Stimulated activated CD8-positive, alpha-beta memory T cell treated with anti-CD3 and anti-CD28 coated beads, Interleukin-15, amount 100 ng/mL, for 48 hours (primary cell): Measurements from ENCODE around the gene ZFYVE19.
A peak's percentile ranks its signal among the peaks of the same experiment; 100 is the strongest.

ENCODE experiments used
- DNase-seq, 2 donors: peaks; one replicate each; pipeline ENCODE4 v3.0.0-alpha.2; 2020; ENCODE audit warnings: low read depth in 2 of 2

ZFYVE19 gene

DNA sequence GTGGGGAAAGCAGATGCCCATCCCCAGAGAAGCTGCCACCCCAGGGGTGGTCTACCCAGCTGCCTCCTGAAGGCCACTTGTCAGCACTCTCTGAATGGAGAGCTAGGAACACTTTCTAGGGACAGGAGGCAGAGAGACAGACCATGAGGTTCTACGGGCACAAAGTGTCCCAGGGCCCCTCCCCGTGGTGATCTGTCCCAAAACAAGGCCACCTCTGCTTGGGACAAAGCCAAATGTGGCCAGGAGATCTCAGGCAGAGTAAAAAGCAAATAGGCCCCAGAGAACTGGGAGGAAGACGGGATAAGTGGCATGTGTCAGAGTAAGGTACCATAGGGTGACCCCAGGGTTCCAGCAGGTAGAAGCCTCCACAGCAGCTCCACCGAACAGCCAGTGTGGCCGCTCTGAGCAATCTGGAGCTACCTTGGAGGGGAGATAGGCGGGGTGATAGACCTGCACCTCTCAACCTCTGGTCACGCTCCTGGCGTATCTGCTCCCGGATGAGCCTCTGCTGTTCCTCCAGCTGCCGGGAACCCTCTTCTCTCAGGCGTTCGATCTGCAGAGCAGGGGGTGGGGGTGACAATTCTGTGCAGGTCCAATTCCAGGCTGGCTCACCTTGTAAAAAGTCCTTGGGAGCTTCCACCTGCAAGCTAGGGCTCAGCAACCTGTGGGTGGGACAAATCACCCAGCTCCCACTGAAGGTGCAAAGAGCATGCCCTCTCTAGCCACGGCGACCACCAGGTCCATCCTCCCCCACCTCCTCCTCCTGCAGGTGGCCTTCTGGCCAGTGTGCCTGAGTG lies 31.0 kb upstream of the ZFYVE19 start:
- DNase-seq: no peak

DNA sequence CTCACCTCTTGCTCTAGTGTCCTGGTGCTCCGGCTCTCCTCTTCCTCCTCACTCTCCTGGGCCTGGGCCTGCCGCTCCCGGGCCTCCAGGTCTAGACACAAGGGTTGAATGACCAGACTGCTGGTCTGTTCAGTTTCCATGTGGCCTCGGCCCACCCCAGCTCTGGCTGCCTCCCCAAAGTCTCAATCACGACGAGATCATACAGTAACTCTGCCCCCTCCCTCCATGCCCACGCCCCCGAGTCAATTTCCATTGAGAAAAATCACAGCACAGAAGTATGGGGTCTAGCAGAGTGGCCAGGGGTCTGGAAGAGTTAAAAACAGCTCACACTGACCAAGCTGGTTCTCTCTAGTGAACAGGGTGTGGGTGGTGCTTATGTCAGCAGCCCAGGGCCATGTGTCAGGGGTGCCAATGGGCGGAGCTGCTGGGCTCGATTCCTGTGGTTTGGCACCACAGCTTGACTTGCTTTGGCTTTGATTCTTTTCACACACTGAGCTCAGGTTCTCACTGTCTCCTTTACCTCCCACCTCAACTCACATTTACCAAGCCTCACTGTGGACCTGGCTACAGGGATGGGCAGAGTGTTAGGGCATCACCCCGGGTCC lies 30.2 kb upstream of the ZFYVE19 start:
- DNase-seq: peak in 1 of 2 donors; percentile 48

DNA sequence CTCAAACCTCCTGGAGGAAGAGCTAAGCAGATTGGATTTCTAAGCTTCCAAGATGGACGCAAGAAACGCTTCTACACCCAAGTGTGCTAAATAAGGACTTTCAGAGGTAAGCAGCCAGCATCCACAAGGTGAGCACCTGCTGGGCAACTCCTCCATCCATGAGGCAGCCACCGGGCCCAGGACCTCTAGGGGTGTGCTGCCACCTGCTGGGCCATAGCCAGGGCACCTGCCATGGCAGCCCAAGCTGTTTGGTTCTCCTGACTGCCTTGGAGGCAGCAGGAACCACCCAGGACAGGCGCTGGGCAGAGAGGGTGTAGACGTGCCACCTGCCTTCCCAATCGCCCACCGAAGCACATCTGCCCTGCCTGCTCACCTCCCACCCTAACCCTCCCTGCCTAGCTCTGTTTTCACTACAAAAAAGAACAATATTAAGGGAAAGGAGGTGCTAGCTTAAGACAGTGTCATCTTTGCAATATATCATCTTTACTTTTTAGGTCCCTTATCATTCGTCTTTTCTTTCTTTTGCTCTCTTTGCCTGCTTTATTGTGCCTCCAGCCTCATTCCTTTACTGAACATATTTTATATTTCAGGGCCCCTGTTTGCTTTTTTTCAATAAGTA lies 24.2 kb upstream of the ZFYVE19 start:
- peak; percentile 60 to 61 for DNase-seq

DNA sequence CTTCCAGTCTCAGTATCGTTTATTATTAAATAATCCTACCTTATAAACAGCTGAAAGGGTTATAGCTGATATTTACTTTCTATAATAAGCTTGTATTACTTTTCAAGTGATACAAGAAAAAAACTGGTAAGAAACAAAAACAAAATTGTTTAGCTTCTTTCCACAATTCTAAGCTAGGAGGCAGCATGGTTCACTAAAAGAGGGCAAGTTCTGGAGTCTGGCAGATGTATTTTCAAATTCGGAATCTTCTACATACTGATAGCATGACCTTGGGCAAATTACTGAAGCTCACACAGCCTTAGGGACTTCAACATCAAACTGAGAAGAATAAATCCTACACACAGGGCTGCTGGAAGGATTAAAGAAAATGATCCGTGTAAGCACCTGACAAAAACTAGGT lies 21.7 kb upstream of the ZFYVE19 start:
- DNase-seq: no peak

DNA sequence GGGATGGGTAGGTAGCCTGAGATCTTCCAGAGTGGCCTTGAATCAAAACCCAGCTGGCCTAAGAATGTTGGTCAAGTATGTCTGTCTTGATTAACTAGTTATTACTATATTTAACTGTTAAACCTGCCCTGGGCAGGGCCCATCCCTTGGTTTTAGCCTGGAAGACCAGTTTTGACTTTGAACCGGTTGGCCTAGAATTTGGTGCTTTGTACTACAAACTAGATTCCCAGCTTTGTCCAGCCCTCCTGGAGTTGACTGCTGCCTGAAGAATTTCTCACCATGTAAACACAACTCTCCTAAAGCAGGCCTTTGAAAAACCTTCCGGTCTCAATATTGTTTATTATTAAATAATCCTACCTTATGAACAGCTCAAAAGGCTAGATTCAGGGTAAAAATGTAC lies 21.1 kb upstream of the ZFYVE19 start:
- DNase-seq: no peak

DNA sequence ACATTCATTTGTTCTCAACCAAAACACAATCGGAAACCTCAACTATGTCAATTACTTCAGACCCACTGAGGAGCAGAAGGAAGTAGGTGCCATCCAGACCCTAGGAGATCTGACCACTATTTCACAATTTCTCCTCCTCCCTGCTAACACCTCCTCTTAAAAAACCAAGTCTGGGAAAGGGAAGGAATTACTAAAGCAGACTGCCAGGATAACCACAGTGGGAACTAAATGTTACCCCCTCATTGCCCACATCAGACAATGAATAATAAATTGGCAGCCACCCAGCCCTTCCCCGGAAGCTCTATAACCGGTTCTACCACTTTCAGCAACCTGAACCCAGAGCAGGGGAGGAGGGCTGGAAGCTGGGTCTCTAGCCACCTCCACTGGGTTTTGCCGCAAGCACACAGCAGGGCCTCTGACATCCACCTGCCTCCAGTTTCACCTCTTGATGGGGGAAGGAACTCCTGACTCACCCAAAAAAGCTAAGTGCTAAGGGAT lies 19.5 kb upstream of the ZFYVE19 start:
- peak; percentile 53 to 65 for DNase-seq

DNA sequence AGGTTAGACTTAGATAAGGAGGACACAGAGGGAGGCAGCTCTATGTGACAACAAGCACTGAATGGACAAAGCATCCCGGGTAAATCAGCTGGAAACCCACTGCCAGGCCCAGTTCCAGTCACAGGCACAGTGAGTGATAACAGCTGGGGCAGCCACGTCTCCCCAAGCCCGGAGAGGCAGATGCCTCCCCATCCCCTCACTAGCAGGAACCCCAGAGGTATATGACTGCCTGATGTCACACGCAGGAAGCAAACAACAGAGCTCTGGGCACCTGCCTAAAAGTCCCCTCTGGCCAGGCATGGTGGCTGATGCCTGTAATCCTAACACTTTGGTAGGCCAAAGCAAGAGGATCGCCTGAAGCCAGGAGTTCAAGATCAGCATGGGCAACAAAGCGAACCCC lies 18.9 kb upstream of the ZFYVE19 start:
- DNase-seq: no peak

DNA sequence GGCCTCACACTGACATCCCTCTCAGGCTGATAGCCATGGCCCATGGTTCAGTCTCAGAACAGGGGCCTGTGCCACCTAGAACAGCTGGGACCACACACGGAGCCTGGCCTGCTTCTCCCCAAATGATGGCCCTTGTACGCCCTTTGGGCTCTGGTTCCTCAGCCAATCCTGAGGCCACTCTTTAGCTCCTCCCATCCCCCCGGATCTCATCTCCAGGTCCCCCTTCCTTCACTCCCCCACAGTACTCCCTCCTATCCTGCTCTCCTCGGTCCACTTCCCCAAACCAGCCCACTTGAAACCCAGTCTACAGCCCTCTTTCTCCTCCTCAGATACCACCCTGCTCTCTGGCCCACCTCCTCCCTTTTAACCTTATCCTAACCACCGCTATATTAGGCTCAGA lies 17.8 kb upstream of the ZFYVE19 start:
- DNase-seq: no peak

DNA sequence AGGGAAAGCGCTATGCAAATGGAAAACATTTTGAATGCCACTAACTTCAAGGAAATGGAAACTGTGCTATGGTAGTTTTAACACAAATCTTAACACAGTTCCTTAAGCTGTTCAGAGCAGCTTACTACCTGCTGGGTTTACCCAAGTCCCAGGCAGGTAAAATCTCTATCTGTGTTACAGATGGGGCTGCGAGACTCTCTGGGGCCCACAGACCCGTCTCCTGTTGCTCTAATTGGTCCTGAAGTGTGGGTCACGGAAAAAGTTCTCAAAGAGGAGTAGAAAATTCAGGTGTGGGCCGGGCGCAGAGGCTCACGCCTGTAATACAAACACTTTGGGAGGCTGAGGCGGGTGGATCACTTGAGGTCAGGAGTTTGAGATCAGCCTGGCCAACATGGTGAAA lies 16.9 kb upstream of the ZFYVE19 start:
- no peak for DNase-seq

DNA sequence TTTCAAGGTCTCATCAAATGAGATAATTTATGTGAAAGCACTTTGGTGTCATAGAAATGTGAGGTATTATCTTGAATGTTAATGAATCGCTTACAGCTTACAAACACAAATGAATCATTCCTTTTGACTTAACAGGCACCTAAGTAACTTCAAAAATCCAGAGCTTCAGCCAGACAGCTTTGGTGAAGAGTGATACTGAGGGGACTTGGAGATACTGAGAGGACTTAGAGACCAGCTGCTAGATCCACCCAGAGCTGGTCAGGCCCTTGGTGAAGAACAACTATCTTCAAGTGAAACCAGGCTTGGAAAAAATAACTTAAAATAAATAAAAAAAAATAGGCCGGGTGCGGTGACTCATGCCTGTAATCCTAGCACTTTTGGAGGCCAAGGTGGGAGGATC lies 16.2 kb upstream of the ZFYVE19 start:
- DNase-seq: no peak

DNA sequence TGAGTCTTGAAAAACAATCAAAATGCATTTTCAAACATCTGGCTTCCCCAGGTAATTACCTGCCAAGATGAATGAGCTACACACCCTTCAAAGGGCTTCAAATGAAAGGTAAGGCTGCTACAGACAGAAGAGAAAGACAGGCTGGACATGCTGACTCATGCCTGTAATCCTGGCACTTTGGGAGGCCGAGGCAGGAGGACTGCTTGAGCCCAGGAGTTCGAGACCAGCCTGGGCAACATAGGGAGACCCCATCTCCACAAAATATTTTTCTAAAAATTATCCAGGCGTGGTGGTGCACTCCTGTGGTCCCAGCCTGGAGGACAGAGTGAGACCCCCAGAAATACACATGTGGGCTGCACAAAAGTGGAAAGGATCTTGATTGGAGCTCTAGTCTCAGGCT lies 14.5 kb upstream of the ZFYVE19 start:
- DNase-seq: no peak

DNA sequence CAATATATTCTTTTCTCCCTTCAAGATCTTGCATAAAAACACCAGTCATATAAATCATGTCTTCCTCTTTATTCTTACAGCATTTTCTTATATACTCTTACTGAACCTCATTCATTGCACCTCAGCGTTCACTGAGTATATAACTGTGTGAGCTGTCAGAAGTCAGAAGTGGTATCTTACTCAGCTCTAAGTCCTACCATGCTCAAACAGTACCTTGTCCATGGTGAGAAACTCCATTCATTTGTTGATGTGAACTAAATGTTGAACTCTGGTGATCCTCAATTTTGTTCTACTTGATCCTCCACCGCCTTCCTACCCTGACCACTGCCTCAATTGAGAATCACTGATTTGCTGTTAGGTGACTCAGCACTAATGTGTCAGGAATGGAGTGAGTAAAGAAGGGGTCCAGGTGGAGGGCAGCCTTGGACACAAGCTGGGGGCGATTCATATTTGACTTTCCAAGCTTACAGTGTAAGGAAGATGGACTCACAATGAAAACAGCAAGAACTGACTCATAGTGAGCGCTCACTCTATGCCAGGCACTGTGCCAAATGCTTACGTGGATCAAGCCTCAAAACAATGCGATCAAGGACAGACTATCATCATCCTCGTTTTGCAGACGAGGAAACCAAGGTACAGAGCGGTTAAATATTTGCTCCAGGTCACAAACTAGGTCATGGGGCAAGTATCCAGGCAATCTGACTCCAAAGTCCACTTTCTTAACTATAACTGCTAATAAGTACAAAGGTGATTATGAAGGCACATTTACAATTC lies 13.5 kb upstream of the ZFYVE19 start:
- no peak for DNase-seq

DNA sequence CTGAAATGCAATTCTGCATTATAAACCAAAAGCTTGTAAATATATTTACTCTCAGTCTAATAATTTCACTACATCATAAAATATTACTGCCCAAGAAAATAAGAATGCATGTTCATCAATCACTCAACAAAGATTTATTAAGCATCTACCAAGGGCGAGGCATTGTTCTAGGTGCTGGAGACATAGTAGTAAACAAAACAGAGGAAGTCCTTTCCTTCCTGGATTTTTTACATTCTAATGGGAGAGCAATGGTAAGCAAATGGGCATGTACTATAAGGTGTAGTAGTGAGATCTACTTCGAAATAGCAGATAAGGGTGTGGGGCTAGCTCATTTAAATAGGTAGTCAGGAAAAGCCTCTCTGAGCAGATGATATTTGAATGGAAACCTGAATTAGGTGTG lies 10.8 kb upstream of the ZFYVE19 start:
- DNase-seq: no peak

DNA sequence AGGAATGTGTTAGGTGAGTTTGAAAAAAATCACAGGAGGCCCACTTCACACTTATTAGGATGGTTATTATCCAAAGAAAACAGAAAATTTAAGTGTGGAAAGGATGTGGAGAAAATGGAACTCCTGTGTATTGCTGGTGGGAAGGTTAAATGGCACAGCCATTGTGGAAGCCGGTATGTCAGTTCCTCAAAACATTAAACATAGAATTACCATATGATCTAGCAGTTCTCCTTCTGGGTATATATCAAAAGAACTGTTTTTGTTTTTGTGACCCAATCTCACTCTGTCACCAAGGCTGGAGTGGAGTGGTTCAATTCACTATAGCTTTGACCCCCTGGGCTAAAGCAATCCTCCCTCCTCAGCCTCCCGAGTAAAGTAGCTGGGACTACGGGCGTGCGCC lies 10.4 kb upstream of the ZFYVE19 start:
- DNase-seq: no peak

DNA sequence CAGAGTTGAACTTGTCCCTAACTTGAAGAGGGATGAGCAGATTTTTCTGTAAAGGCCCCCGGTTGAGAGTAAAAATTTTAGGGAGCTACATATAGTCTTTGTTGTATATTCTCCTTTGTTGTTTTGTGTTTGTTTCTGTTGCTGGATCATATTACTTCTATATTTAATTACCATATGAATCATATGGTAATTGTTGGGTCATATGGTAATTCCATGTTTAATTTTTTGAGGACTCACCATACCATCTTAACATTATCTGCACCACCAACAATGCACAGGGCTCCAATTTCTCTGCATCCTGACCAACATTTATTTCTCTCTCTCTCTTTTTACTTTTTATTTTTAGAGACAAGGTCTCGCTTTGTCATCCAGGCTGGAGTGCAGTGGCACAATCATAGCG lies 7.4 kb upstream of the ZFYVE19 start:
- no peak for DNase-seq

DNA sequence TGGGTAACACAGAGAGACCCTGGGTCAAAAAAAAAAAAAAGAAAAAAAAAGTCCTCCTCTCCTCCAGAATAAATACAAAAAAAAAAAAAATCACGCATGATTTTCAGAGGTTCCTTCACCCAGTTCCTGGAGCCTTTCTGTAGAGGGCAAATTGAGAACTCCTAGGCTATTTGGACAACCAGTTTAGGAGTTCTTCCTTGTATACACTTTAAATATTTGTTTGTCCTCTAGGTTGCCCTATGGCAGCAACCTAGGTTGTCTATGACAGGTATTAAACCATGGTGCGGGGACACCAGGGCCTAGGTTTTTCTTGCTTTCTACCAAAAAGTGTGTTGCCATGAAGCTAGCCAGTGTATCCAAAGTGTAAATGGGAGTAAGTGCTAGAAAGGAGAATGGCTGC lies 3.8 kb upstream of the ZFYVE19 start:
- no peak for DNase-seq

DNA sequence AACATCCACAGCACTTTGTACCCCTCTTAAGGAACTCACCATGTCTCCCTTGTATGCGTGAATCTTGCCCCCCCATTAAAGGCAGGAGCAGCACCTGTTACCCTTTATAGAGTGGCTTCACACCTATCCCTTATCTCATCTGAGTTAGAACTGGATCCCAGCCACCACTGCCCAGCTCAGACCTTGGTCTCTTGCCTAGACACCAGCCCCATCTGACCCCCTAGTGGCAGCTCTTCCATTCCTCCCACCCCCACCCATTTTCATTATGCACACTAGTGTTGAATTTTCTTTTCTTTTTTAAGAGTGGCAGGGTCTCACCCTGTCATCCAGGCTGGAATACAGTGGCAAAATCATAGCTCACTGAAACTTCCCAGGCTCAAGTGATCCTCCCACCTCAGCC lies 3.2 kb upstream of the ZFYVE19 start:
- DNase-seq: no peak

DNA sequence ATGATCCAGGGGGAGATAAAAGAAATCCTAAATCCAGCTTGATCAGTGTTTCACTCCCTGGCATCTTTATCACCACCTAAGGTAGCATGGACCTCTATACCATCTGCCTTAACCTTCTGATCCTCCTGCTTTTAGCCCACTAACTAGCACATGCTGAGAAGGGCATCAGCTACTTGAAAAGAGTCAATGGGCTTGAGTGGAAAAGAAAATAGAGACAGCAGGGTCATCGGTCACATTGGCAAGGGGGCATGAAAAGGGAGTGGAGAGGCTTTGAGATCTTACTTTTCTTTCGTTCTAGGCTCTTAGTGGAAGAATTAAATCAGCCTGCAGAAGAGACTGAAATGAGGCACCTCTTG lies 239 bp upstream of the ZFYVE19 start:
- DNase-seq: no peak

DNA sequence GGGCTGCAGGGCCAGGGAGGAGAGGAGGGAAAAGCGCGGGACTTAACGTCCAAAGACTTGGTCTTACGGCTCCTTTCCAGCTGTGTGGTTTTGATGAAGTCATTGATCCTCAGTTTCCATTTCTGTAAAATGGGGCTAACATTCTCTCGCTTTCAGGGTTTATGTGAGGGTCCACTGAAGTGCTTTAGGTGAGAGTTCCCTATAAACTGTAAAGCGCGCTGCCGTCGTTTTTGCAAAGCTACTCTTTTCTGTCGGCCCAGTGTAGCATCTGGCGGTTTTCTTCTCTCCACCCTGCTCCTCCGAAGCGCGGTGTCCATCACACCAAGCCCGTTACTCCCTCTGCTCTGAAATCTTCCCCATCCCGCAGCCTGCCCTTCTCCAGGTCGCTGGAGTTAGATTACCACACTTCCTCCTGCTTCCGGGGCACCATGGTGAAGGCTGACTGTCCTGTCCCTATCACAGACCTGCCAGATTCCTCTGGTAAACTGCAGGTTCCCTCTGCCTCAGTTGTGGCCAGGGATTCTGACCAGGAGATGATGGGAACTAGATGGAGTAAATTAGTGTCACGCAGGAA lies 1.1 kb downstream of the ZFYVE19 start:
- no peak for DNase-seq

DNA sequence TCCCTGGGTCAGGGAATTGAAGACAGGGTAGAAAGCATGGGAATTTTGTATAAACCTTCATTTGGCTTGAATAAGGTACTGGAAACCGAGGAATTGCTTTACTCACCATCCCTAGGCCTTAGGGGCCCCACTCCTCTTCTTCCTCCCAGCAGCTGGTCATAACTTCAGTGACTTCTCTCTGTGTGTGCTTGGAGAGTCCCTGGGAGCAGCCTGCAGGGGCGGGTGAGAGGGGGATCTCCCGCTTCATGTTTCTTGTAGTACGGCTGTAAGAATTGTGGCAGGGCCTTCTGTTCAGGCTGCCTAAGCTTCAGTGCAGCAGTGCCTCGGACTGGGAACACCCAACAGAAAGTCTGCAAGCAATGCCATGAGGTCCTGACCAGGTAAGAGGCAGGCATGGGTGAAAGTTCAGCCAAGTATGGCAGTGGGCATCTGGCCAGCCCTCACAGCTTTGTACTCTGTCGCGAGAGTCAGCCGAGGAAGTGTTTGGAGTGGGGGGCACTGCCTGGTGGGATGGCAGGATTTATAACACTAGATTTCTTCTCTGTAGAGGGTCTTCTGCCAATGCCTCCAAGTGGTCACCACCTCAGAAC lies 2.1 kb downstream of the ZFYVE19 start:
- no peak for DNase-seq

DNA sequence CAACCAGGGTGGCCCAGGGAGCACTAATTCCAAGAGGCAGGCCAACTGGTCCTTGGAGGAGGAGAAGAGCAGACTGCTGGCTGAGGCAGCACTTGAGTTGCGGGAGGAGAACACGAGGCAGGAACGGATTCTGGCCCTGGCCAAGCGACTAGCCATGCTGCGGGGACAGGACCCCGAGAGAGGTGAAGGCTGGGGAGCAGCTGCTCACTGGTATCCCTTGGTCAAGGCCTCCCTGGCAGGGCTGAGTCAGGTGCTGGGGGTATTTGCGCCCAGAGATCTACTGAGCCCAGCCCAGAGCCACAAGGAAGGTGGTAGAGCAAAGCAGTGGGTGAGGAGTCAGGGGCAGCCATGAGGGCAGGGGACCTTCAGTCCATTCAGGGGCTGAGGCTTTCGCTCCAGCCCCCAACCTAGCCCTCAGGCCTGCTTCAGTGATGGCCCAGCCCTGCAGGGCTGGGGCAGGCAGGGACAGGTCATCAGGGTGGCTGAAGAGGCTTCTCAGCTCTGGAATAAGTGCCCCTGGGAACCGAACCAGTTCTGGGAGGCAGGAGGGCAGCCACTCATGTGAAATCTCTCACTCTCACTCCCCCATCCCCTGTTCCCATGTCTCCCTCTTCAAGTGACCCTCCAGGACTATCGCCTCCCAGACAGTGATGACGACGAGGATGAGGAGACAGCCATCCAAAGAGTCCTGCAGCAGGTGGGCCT lies 6.0 kb downstream of the ZFYVE19 start:
- DNase-seq: no peak
